GM12878 (cell line): Measurements from ENCODE around the gene SMAD5. TPM values are rescaled to one million over a fixed set of nuclear protein-coding genes. Genes with fewer than 3 reads are reported as not detected.

Experiments
- ATAC-seq: fragments of 200-7000 bp; cut with Tn5 transposase; 3 replicates; pipeline ENCODE4 v1.9.1; 2020; ENCODE audit warnings: mild to moderate bottlenecking, moderate library complexity
- BruUV-seq: library from RNA; stranded (reverse); fragments of 400-500 nt; replicated peaks from 2 replicates; lab custom pipeline; 2021; lab: Mats Ljungman, UMichigan
- CTCF ChIA-PET: fragments of 300-600 bp; sonication (Branson Sonifier 250); formaldehyde crosslinking; extraction: SDS; loops from one replicate; lab custom pipeline; 2021; ENCODE audit warnings: inconsistent platforms; lab: Yijun Ruan, JAX
- POLR2A ChIA-PET: fragments of 350-600 bp; formaldehyde crosslinking; extraction: SDS; loops from one replicate; lab custom pipeline; 2021; ENCODE audit warnings: inconsistent platforms; lab: Charles Lee
- RAD21 ChIA-PET: fragments of 300-600 bp; sonication (Branson Sonifier 250); formaldehyde crosslinking; loops from one replicate; lab custom pipeline; 2023; ENCODE audit warnings: antibody characterized with exemption; ENCODE audit not compliant: unreplicated experiment; lab: Charles Lee
- SMC1A ChIA-PET: fragments of 300-600 bp; sonication (Branson Sonifier 250); formaldehyde crosslinking; loops from one replicate; lab custom pipeline; 2023; ENCODE audit not compliant: unreplicated experiment, uncharacterized antibody; lab: Charles Lee
- DNase-seq: peaks from one replicate; pipeline ENCODE4 v3.0.0-alpha.2; 2011; ENCODE audit warnings: low read depth, low spot score
- FAIRE-seq: peaks from 3 replicates; lab custom pipeline; 2011; peaks lifted over from hg19 to GRCh38; lab: Jason Lieb, UNC
- H2AFZ ChIP-seq: 2 replicates; pipeline ENCODE4 v1.6.0; 2011; ENCODE audit warnings: low read depth, low read length, control low read depth; ENCODE audit not compliant: control insufficient read depth
- H3K27ac ChIP-seq: 2 replicates; pipeline ENCODE4 v1.5.1; 2011; ENCODE audit warnings: control low read depth; ENCODE audit not compliant: control insufficient read depth, insufficient read depth
- H3K27me3 ChIP-seq, 2 experiments: replicated peaks in 1 of 2; 2 replicates each; pipeline versions ENCODE4 v1.6.0 to v1.6.1; 2011; ENCODE audit warnings: low read length in 1 of 2; ENCODE audit not compliant: control insufficient read depth in 2 of 2, insufficient read depth in 2 of 2
- H3K36me3 ChIP-seq, 2 experiments: 2 replicates each; pipeline ENCODE4 v1.5.1; 2011; ENCODE audit warnings: low read length in 1 of 2; ENCODE audit not compliant: control insufficient read depth in 2 of 2, insufficient read depth in 2 of 2
- H3K4me1 ChIP-seq: 2 replicates; pipeline ENCODE4 v1.6.1; 2011; ENCODE audit warnings: mild to moderate bottlenecking, low read length, moderate library complexity, mixed read lengths; ENCODE audit not compliant: control insufficient read depth, insufficient read depth
- H3K4me2 ChIP-seq: 2 replicates; pipeline ENCODE4 v1.6.0; 2011; ENCODE audit warnings: control low read depth; ENCODE audit not compliant: control insufficient read depth, insufficient read depth
- H3K4me3 ChIP-seq: fragments of 200-600 bp; sonication (generic); 2 replicates; pipeline ENCODE4 v1.5.1; 2016
- H3K79me2 ChIP-seq: 2 replicates; pipeline ENCODE4 v1.6.0; 2011; ENCODE audit warnings: low read length; ENCODE audit not compliant: control insufficient read depth, insufficient read depth
- H3K9ac ChIP-seq: 2 replicates; pipeline ENCODE4 v1.8.0; 2011; ENCODE audit warnings: low read length, control low read depth, mixed read lengths; ENCODE audit not compliant: control insufficient read depth, insufficient read depth
- H3K9me3 ChIP-seq: replicated peaks from 3 replicates; pipeline ENCODE4 v1.5.1; 2011; ENCODE audit warnings: mild to moderate bottlenecking, low read length; ENCODE audit not compliant: control insufficient read depth, insufficient read depth
- H4K20me1 ChIP-seq: 2 replicates; pipeline ENCODE4 v1.6.0; 2011; ENCODE audit not compliant: control insufficient read depth, insufficient read depth
- BHLHE40 ChIP-seq, 2 experiments: fragments of 450-650 bp in 1 of 2; IDR thresholded peaks; 2 replicates each; pipeline ENCODE4 v1.6.1; 2011 to 2017; ENCODE audit warnings: low read depth in 2 of 2, borderline replicate concordance in 1 of 2, improper control_type of control experiment in 1 of 2, low read length in 1 of 2, mild to moderate bottlenecking in 1 of 2
- FOXM1 ChIP-seq: IDR thresholded peaks from 2 replicates; pipeline ENCODE4 v1.6.1; 2012; ENCODE audit warnings: low read depth, mild to moderate bottlenecking, inconsistent platforms, low read length, moderate library complexity
- KLF5 ChIP-seq: fragments of 450-650 bp; IDR thresholded peaks from 2 replicates; pipeline ENCODE4 v1.6.1; 2014; ENCODE audit warnings: mild to moderate bottlenecking; ENCODE audit not compliant: partially characterized antibody
- NFIC ChIP-seq: IDR thresholded peaks from 2 replicates; pipeline ENCODE4 v1.6.1; 2012; ENCODE audit warnings: low read depth, mild to moderate bottlenecking, inconsistent platforms, low read length, moderate library complexity
- NFYB ChIP-seq: IDR thresholded peaks from 2 replicates; pipeline ENCODE4 v1.6.1; 2011; ENCODE audit warnings: low read depth, mild to moderate bottlenecking, low read length, improper control_type of control experiment, moderate library complexity; ENCODE audit not compliant: insufficient read depth
- POLR2AphosphoS2 ChIP-seq: IDR thresholded peaks from 2 replicates; pipeline ENCODE4 v1.6.1; 2011; ENCODE audit warnings: low read depth, mild to moderate bottlenecking, low read length, improper control_type of control experiment, moderate library complexity
- SUPT20H ChIP-seq: IDR thresholded peaks from 2 replicates; pipeline ENCODE4 v1.6.1; 2011; ENCODE audit warnings: low read depth, mild to moderate bottlenecking, low read length, moderate library complexity, borderline replicate concordance; ENCODE audit not compliant: control insufficient read depth
- WGBS: methylation state at CpG from one replicate; pipeline ENCODE4 v1.1.6; 2016; ENCODE audit warnings: low lambda C conversion rate; ENCODE audit not compliant: insufficient replicate concordance, insufficient coverage; ENCODE audit errors: missing lambda C conversion rate; 5-methylcytosine and 5-hydroxymethylcytosine counted together
- in situ Hi-C: fragments of 300-500 bp; cut with MboI; formaldehyde crosslinking; loops from 9 replicates; pipeline ENCODE4 v1.14.3; 2018; ENCODE audit warnings: mixed read lengths
- intact Hi-C: fragments of 100-400 bp; cut with micrococcal nuclease; formaldehyde crosslinking; loops from one replicate; pipeline ENCODE4 v1.14.2; 2022; ENCODE audit not compliant: unreplicated experiment
- polyA plus RNA-seq, 11 experiments: library from polyadenylated mRNA; depleted of rRNA in 4 of 11; unstranded in 6 of 11; stranded (reverse) in 5 of 11; fragments of >200 nt; fragmentation: Nextera tagmentation in 4 of 11; fragmentation: Illumina TruSeq in 1 of 11; extraction: Ambion mirVana in 4 of 11; extraction: Trizol in 1 of 11; gene quantifications; 1 replicate in 1 of 11; 2 replicates in 10 of 11; pipeline versions ENCODE4 v1.2.1 to v1.2.3, GENCODE V29; 2011 to 2016; ENCODE audit warnings: inconsistent platforms in 2 of 11, missing spikeins in 2 of 11, low read depth in 1 of 11
- total RNA-seq, 4 experiments: library from RNA; depleted of rRNA in 3 of 4; stranded (reverse); fragments of >200 nt in 3 of 4; fragmentation: Illumina TruSeq in 1 of 4; extraction: Trizol in 1 of 4; gene quantifications; 2 replicates each; pipeline versions ENCODE4 v1.2.1 to v1.2.3, GENCODE V29; 2013 to 2021

Gene SMAD5
- total and polyA plus RNA-seq, 10 of the 15 experiments (the other 5 are each of a cell fraction or from before 2014, with no cell fraction given) = 3.6 to 40.6 (median 11.7) TPM

DNA sequence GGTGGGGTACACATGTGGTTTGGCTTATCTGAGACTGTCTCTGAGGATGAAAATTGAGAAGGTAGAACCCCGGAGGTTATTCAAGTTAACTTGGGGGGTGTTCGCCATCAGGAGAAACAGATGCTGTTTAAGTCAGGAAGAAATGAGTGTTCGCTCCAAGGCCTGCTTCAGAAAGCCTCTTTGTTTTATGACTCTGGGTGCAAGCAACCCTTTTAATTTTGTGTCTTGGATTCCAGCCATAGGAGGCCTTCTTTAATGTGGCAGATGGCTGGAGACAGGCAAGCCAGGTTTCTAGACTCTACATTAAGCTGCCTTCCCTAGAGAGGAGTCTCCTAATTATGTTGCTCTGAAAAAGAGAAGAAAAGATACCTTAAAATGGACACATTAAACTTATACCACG, 4.2 kb upstream of the SMAD5 start:
- Histone ChIP-seq H3K27me3 (peaks cover 0 to 7% of the 10 kb centered on the region in 2 experiments; a peak in 3 of 4 replicates), H3K27ac (no peak overlapping the region), H3K4me1 (peaks cover 3% of the 10 kb centered on the region), H3K9me3 (no peaks in the 10 kb centered on the region), H3K9ac (no peak overlapping the region), H3K4me3 (no peak overlapping the region), H2AFZ (no peak overlapping the region), H4K20me1 (no peaks in the 10 kb centered on the region), H3K4me2 (no peak overlapping the region), H3K79me2 (peaks cover 9% of the 10 kb centered on the region), H3K36me3 (no peaks in the 10 kb centered on the region)
- no peak for TF ChIP-seq KLF5
- no peak for TF ChIP-seq NFIC
- TF ChIP-seq BHLHE40 (IDR thresholded peaks at IDR 0.05; ENCODE audit: borderline replicate concordance in 1 of 2, low read depth in 2 of 2, low read length in 1 of 2) = no peak
- no peak for TF ChIP-seq FOXM1
- no peak for TF ChIP-seq NFYB
- no peak for TF ChIP-seq POLR2AphosphoS2
- TF ChIP-seq SUPT20H = no peak
- WGBS = 73% methylated on average over 4 of the region's 4 CpGs
- no TSS peak for BruUV-seq
- intact Hi-C loops (no loop called here), in situ Hi-C loops (no loop called here)
- ChIA-PET SMC1A (interaction anchor here (1.0 to 1.8 kb wide), 5 partner anchors 10 to 47 kb away, joined by 3 to 5 read pairs (median 4); no protein-coding TSS in a partner anchor), RAD21 (interaction anchor here (1.3 kb wide), 1 partner anchor 10 kb away, joined by 3 read pairs; no protein-coding TSS in a partner anchor), CTCF (no interaction called here), POLR2A (no interaction called here)
- no peak for FAIRE-seq
- DNase-seq = no peak
- ATAC-seq = no peak
